ENCODE data around the gene TMEM132D.

Gene TMEM132D

DNA sequence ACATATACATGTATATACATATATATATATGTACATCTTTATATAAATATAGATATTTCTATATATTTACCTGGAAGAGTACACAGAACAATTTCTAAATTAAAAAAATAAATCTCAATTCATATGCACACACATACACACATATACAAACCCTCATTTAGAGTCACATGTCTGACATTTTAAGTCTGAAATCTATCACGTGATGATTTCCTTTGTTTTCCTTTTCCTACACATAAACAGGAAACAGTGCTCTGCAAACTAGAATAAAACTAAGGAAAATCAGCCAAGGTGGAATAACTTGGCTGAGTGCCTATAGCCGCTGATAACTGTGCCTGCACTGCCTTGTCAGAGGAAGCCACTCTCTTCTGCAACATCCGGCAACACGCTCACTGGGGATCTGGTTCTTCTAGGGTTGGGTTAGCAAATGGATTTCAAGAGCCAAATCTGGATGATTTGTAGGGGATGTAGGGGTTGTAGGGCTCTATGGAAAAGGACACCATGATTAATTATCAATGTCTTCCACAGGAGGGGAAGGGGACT, 480.7 kb downstream of the TMEM132D start:
- no peak for DNase-seq

GRCh38 chr12:129413295-129413694, 490.5 kb downstream of the TMEM132D start:
- DNase-seq, result no peak

DNA sequence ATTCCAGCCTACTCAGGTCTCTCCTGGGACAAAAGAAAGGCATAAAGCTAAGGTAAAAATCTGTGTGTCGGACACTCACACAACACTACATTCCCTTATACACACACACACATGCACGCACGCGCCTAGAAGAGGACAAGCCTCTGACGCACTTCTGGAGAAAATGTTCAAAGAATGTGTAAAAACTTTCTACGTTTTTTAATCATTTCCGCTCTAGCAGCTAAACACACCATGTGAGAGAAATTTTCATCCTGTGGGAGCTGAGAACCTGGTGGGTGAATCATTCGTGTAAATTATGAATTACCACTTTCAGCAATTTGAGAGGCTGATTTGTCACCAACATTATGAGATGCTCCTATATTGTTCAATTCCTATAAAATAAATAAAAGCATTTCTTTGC, 494.5 kb downstream of the TMEM132D start:
- DNase-seq, result no peak

GRCh38 chr12:129404556-129404955, 499.3 kb downstream of the TMEM132D start:
- no peak for DNase-seq

GRCh38 chr12:129401572-129401971, 502.3 kb downstream of the TMEM132D start:
- DNase-seq, result no peak

DNA sequence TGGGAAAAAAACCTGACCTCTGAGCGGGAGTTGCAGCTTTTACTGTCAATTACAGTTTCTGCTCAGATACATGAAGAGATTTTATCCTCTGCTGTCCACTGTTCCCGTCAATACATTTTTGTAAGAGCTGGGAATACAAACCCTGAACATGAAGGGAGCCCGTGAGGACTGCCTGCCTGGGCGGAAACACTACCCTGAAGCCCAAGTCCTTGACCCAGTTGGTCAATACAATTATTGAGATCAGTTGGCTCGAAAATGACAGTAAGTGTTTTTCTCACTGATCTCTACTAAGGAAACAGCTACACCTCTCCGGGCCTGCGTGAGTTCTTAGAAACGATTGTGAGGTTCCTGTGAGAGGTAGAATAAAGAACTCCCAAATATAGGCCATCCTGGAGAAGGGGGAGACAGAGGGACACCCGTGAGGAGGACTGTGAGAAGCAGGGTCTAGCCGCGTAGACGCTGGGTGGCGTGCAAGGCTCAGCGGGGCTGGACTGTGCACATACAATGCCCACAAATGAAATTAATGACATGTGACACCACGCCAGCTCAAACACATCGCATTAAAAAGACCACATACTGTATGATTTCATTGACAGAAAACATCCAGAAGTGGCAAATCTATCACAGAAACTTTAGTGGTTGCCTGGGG, 509.5 kb downstream of the TMEM132D start:
- DNase-seq, result no peak

GRCh38 chr12:129393357-129393937, 510.4 kb downstream of the TMEM132D start:
- no peak for DNase-seq

DNA sequence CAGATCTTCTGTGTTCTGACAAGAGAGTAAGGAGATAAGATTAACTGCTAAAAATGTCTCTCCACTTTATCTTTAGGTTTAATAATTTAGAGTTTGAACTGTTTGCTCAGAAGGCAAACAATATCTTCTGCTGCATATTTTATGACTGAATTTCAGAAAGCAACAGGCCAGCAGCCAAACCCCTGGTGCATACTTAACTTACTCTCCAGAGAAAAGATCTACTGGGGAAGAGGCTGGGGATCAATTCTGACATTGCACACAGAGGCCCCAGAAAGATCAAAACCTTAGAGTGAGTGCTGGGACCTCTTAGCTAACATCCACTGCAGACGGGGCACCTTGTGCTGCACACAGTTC, 518.2 kb downstream of the TMEM132D start:
- DNase-seq, result no peak

DNA sequence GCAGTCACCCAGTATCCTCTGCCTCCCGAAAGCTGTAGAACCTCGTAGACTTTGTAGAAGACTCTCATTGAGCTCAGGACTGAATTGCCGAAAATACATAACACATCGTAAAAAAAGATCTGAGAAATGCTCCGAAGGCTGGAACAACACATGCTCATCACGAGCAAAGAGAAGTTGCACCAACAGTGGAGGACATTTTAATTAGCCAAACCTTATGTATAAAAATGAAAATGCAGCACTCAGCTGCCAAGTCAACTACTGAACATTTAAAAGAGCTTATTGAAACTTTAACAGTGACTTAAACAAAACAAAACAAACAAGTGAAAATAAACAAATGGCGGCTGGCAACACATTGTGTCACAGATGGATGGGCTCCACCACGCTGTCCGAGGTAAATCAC, 519.9 kb downstream of the TMEM132D start:
- no peak for DNase-seq

DNA sequence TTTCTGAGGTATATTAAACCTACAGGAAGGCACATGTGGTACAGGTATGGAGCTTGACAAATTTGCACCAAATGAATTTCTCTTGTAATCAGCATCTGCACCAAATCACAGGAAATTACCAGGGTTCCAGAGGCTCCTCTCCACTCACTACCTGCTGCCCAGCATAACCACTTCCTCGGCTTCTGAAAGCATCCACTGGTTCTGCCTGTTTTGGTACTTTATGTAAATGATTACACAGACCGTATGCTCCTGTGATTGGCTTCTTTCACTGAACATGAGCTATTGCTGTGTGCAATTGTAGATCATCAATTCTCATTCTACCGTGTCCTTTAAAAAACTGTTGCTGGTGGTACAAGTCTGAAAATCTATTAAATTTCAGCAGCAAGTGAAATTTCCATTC, 522.1 kb downstream of the TMEM132D start:
- DNase-seq, result no peak

DNA sequence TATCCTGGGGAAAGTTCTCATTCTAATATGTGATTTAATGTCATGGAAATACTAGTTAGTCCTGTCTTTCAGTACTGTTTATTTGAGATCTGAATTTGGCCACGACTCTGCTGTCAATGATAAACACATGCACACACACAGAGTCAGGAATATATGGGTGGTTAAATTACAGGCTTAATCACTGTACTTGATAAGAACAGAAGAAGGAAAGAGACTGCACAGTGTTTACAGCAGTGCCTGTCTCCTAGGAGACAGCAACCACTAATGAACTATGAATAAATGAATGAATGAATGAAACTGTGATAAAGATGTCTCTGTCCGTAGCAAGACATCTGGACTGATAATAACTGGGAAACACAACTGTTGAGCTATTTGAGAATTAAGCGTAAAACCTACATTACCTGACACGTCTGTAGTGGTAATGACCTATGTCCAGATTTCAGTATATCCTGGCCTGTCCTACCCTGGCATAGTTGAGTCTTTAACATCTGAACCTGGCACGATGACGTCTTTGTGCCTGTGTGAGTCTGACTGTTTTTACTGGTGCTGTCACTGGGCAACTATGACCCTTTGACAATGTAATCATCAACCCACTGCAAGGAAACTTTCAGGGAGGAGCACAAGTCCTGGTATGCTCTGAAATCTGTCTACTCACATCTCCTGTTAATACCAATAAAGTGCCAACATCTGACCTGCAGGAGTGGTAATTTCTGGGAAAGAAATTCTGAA, 524.6 kb downstream of the TMEM132D start:
- DNase-seq, result no peak

- DNase-seq, result no peak
Observed at GRCh38 chr12:129378496-129378895, 525.3 kb downstream of the TMEM132D start.

- no peak for DNase-seq
Observed at GRCh38 chr12:129373746-129374145, 530.1 kb downstream of the TMEM132D start.

- DNase-seq, result no peak
Observed at GRCh38 chr12:129372876-129373275, 530.9 kb downstream of the TMEM132D start.

- DNase-seq, result no peak
Observed at GRCh38 chr12:129372348-129372747, 531.5 kb downstream of the TMEM132D start.

DNA sequence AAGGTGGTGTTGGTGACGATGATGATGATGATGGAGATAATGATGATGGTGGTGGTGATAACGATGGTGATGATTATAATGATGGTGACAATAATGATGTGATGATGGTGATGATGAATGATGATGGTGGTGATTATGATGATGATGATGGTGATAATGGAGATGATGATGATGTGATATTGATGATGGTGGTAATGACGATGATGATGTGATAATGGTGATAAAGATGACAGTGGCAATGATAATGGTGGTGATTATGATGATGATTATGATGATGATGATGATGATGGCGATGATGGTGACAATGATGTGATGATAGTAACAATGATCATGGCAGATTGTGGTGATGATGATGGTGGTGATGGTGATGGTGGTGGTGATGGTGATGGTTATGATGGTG, 532.6 kb downstream of the TMEM132D start:
- DNase-seq, result no peak

- no peak for DNase-seq
Observed at GRCh38 chr12:129366656-129367055, 537.2 kb downstream of the TMEM132D start.

DNA sequence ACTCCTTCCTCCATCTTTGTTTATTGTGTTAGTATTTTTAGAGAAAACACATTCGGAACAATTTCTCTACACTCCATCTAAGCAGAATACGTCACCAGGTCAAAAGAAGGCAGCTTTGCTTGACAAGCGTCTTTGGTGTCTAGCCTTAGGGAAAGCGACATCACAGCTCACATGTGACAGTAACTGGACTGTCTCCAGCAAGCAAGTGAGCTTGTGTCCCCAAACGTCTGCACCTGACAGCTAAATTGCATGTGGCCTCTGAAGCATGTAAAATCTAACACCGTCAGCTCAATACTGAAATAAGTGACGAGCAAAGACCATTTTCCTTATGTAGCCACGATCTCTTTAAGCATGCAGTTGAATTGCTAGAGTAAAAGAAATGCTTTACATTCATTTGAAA, 540.8 kb downstream of the TMEM132D start:
- no peak for DNase-seq

DNA sequence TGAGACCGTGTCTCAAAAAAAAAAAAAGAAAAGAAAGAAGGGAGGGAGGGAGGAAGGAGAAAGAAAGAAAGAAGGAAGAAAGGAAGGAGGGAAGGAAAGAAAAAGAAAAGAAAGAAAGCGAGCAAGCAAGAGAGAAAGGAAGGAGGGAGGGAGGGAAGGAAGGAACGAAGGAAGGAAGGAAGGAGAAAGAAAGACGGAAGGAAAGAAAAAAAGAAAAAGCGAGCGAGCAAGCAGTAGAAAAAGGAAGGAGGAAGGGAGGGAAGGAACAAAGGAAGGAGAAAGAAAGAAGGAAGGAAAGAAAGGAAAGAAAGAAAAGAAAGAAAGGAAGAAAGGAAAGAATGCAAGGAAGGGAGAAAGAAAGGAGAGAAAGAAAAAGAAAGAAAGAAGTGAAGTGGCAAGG, 546.6 kb downstream of the TMEM132D start:
- DNase-seq, result no peak

DNA sequence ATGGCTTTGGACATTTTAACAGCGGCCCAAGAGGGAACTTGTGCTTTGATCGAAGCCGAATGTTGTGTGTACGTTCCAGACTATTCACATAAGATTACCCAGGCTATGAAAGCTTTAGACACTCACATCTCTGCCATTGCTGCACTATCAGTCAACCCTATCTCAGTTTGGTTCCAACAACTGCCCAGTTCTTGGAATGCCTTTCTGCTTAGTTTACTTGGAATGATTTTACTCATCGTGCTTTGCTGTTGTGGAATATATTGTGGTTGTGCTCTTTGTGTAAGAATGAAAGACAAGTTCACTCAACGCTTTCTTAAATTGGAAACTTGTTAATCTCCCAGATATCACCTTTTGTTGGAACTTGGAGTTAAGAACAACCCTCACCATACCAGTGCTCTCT, 552.3 kb downstream of the TMEM132D start:
- DNase-seq, result no peak

DNA sequence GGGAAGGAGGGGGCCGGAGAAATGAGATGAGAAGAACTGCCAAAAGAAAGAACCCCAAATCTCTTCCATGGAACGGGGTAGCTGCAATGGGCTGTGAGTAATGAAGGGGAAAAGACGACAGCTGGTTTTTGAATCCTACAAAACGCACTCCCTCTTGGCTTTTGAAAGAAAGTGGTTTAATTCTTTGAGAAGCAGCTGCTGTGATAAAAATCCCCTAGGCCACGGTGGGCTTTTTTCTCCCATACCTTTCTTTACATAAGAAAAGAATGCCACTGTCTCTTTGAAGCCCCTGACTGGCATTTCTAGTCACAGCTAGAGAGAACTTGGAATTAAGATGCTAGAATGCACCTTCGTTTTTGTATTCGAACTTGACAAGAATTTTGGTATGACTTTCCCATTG, 564.5 kb downstream of the TMEM132D start:
- DNase-seq, result no peak

GRCh38 chr12:129337413-129337812, 566.4 kb downstream of the TMEM132D start:
- DNase-seq, result no peak

DNA sequence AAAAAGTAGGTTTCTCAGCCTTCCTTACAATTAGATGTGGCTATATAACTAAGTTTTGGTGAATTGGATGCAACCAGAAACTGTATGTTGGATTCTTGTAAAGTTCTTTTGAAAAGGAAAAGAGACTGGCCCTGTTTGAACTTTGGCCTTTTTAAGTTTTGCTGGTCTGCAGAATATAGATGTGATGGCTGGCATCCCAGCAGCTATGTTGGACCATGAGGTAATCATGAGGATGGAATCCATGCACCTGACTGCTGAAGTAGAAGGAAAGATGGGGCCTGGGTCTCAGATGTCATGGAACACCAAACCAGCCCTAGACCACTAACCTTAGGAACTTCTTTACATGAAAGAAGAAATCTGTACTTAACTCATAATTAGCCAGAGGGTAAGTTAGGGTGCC, 568.1 kb downstream of the TMEM132D start:
- no peak for DNase-seq

GRCh38 chr12:129332286-129332685, 571.5 kb downstream of the TMEM132D start:
- no peak for DNase-seq

Data from suppressor macrophage (primary cell).